Stimulated activated CD4-positive, alpha-beta T cell treated with anti-CD3 and anti-CD28 coated beads, Interleukin-12 subunit alpha, Interleukin-12 subunit beta, amount 100 ng/mL, for 24 hours (primary cell): ENCODE results near the gene NPM1.

Experiments
- DNase-seq, 2 experiments: peaks; one replicate each; pipeline ENCODE4 v3.0.0-alpha.2; 2020; ENCODE audit warnings: low read depth in 2 of 2

Gene NPM1

GRCh38 chr5:171450423-171451331 is 63.0 kb downstream of the NPM1 start:
- DNase-seq = peak in 1 of 2 experiments; percentile 40

GRCh38 chr5:171451421-171451820 is 63.8 kb downstream of the NPM1 start:
- no peak for DNase-seq

- no peak for DNase-seq
Measured at GRCh38 chr5:171453056-171453725, 65.5 kb downstream of the NPM1 start.

- DNase-seq = no peak
Measured at GRCh38 chr5:171453988-171454387, 66.3 kb downstream of the NPM1 start.

GRCh38 chr5:171454549-171454948 is 66.9 kb downstream of the NPM1 start:
- DNase-seq = no peak

GRCh38 chr5:171455522-171455921 is 67.9 kb downstream of the NPM1 start:
- no peak for DNase-seq

GRCh38 chr5:171457208-171457981 is 69.7 kb downstream of the NPM1 start:
- DNase-seq = no peak

- no peak for DNase-seq
Measured at GRCh38 chr5:171459839-171460238, 72.2 kb downstream of the NPM1 start.
